Measurements from ENCODE around the gene OVOL2. TPM values are rescaled to one million over a fixed set of nuclear protein-coding genes. Genes with fewer than 3 reads are reported as not detected.

The OVOL2 gene
- total RNA-seq, result not detected in 2 replicates

DNA sequence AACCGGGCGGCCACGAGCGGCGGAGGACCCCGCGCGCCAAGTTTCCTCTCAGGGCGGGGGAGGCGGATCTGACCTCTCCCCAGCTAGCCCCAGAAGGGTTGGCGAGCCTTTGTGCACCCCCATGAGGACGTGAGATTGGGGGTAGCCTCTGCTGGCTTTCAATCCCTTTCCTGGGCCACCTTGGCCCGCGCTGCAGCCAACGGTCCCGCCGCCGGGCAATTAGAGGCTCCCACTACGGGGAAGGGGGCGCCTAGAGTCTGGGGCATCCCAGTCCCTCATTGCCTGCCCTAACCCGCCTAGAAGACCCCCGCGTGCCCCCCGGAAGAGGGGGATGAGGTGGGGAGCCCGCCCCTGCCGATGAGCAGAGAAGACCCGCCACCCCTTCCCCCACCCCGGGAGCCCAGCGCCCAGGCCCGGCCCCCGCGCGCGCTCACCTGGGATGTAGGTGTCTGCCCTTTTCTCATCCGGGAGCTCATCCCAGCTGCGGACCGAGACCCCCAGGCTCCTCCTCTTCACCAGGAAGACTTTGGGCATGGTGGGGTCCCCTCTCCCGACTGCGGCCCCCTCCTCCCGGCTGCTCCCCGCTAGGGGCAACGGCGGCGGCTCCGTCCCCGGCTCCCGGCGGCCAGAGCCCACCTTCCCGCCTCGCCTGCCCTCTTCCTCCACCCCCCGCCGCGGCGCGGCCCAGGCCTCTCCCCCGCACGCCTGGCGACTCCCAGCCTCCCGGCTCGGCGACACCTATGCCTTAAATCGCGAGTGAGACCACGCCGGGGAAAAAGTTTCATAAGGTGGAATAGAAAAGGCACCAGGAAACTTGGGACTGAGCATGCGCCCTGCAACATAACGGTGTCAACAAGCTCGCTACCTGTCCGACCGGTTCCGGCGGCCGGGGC, at the start of gene OVOL2:
OVOL2 (minus strand) TSS at position 816 of the 893 bp plus-strand sequence; CDS start at position 534, 282 bp downstream.

Small RNA genes within 50 kb of the gene (small RNA-seq; reads per million reads assigned to genes)
- gene RNU7-137P, result not detected

Other genes with a start within 250 kb of the OVOL2 start
- gene SNX5, start 89.1 kb downstream of the OVOL2 start, total RNA-seq, result 109 and 168 TPM in 2 replicates
- 9.6 and 19.4 TPM in 2 replicates for gene MGME1, start 88.9 kb downstream of the OVOL2 start, total RNA-seq
- gene KAT14, start 79.9 kb upstream of the OVOL2 start, total RNA-seq, result 13.6 and 13.7 TPM in 2 replicates
- gene PET117, start 79.9 kb upstream of the OVOL2 start, total RNA-seq, result 8.2 and 8.5 TPM in 2 replicates
- 11.1 and 17.3 TPM in 2 replicates for gene ZNF133, start 230.6 kb upstream of the OVOL2 start, total RNA-seq